Hepatocyte (in vitro differentiated cells): Measurements from ENCODE around the gene ID3. TPM values are rescaled to one million over a fixed set of nuclear protein-coding genes. Genes with fewer than 3 reads are reported as not detected.
A peak's percentile ranks its signal among the peaks of the same experiment; 100 is the strongest.

ENCODE experiments used
- DNase-seq: peaks from one replicate; pipeline ENCODE4 v3.0.0-alpha.2; 2016; ENCODE audit warnings: low spot score
- H2AFZ ChIP-seq: fragments of 200-600 bp; sonication (generic); 2 replicates; pipeline ENCODE4 v1.6.0; 2016; ENCODE audit warnings: antibody characterized with exemption, mild to moderate bottlenecking
- H3K27ac ChIP-seq: fragments of 200-600 bp; sonication (generic); 2 replicates; pipeline ENCODE4 v1.5.1; 2016; ENCODE audit warnings: mild to moderate bottlenecking
- H3K27me3 ChIP-seq: fragments of 200-600 bp; sonication (generic); 2 replicates; pipeline ENCODE4 v1.6.1; 2016
- H3K36me3 ChIP-seq: fragments of 200-600 bp; sonication (generic); replicated peaks from 2 replicates; pipeline ENCODE4 v1.5.1; 2016; ENCODE audit warnings: low read depth; ENCODE audit not compliant: insufficient read depth
- H3K4me1 ChIP-seq: fragments of 200-600 bp; sonication (generic); 2 replicates; pipeline ENCODE4 v1.5.1; 2016; ENCODE audit warnings: mild to moderate bottlenecking, moderate library complexity; ENCODE audit not compliant: insufficient read depth
- H3K4me2 ChIP-seq: fragments of 200-600 bp; sonication (generic); 2 replicates; pipeline ENCODE4 v1.6.0; 2016
- H3K4me3 ChIP-seq: fragments of 200-600 bp; sonication (generic); 2 replicates; pipeline ENCODE4 v1.5.1; 2016; ENCODE audit warnings: mild to moderate bottlenecking
- H3K79me2 ChIP-seq: fragments of 200-600 bp; sonication (generic); 2 replicates; pipeline ENCODE4 v1.6.0; 2017; ENCODE audit warnings: mild to moderate bottlenecking
- H3K9me2 ChIP-seq: fragments of 200-600 bp; sonication (generic); replicated peaks from 2 replicates; pipeline ENCODE4 v1.6.0; 2017; ENCODE audit warnings: mild to moderate bottlenecking; ENCODE audit not compliant: insufficient read depth
- H3K9me3 ChIP-seq: fragments of 200-600 bp; sonication (generic); 2 replicates; pipeline ENCODE4 v1.5.1; 2016; ENCODE audit warnings: low read depth, mild to moderate bottlenecking
- H4K20me1 ChIP-seq: fragments of 200-600 bp; sonication (generic); 2 replicates; pipeline ENCODE4 v1.6.0; 2016; ENCODE audit warnings: mild to moderate bottlenecking; ENCODE audit not compliant: insufficient read depth, poor library complexity, severe bottlenecking
- EZH2 ChIP-seq: fragments of 200-600 bp; sonication (generic); IDR thresholded peaks from 2 replicates; pipeline ENCODE4 v1.6.1; 2016; ENCODE audit warnings: antibody characterized with exemption, mild to moderate bottlenecking, borderline replicate concordance
- EZH2phosphoT487 ChIP-seq: fragments of 200-600 bp; sonication (generic); IDR thresholded peaks from one replicate; pipeline ENCODE4 v1.6.1; 2018; ENCODE audit warnings: antibody characterized with exemption, mild to moderate bottlenecking, low read depth, moderate library complexity; ENCODE audit not compliant: unreplicated experiment, severe bottlenecking
- WGBS: methylation state at CpG from one replicate; pipeline ENCODE4 v1.1.6; 2016; ENCODE audit warnings: low lambda C conversion rate; ENCODE audit errors: missing lambda C conversion rate; 5-methylcytosine and 5-hydroxymethylcytosine counted together
- polyA plus RNA-seq: library from polyadenylated mRNA; unstranded; fragments of >200 nt; fragmentation: Nextera tagmentation; extraction: Ambion mirVana; gene quantifications from 2 replicates; pipeline ENCODE4 v1.2.1, GENCODE V29; 2016
- total RNA-seq: library from RNA; depleted of rRNA; stranded (reverse); fragments of >200 nt; gene quantifications from 2 replicates; pipeline ENCODE4 v1.2.3, GENCODE V29; 2014
- TF ChIP-seq, protein P1 (sequence below): fragments of 200-600 bp; sonication (generic); IDR thresholded peaks from 2 replicates; pipeline ENCODE4 v1.5.1; 2016; ENCODE audit warnings: antibody characterized with exemption, mild to moderate bottlenecking; ENCODE audit not compliant: poor library complexity

The ID3 gene
- total and polyA plus RNA-seq, 2 experiments from 2014 or later, result 155 to 314 TPM

- Histone ChIP-seq H4K20me1 (no peaks in the 10 kb centered on the region), H3K4me2 (peak overlapping the region; percentile 43), H3K27me3 (no peaks in the 10 kb centered on the region), H3K36me3 (no peaks in the 10 kb centered on the region), H3K4me1 (peaks cover 28% of the 10 kb centered on the region), H3K9me3 (no peaks in the 10 kb centered on the region), H3K9me2 (no peaks in the 10 kb centered on the region), H3K27ac (peak overlapping the region; percentile 74), H3K79me2 (no peaks in the 10 kb centered on the region), H3K4me3 (no peak overlapping the region), H2AFZ (no peak overlapping the region)
- DNase-seq, result peak; percentile 71
- WGBS, result 32% methylated on average over 11 of the region's 11 CpGs
- TF ChIP-seq, protein P1, sequence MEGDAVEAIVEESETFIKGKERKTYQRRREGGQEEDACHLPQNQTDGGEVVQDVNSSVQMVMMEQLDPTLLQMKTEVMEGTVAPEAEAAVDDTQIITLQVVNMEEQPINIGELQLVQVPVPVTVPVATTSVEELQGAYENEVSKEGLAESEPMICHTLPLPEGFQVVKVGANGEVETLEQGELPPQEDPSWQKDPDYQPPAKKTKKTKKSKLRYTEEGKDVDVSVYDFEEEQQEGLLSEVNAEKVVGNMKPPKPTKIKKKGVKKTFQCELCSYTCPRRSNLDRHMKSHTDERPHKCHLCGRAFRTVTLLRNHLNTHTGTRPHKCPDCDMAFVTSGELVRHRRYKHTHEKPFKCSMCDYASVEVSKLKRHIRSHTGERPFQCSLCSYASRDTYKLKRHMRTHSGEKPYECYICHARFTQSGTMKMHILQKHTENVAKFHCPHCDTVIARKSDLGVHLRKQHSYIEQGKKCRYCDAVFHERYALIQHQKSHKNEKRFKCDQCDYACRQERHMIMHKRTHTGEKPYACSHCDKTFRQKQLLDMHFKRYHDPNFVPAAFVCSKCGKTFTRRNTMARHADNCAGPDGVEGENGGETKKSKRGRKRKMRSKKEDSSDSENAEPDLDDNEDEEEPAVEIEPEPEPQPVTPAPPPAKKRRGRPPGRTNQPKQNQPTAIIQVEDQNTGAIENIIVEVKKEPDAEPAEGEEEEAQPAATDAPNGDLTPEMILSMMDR, result no peak
- TF ChIP-seq EZH2phosphoT487 (no peak), EZH2 (no peak)
Observed at GRCh38 chr1:23577056-23578004, 18.0 kb upstream of the ID3 start.

- TF ChIP-seq, protein P1, result no peak
- Histone ChIP-seq H3K27ac (peak overlapping the region; percentile 74), H4K20me1 (no peaks in the 10 kb centered on the region), H3K4me2 (peak overlapping the region; percentile 43), H3K9me3 (no peaks in the 10 kb centered on the region), H2AFZ (no peak overlapping the region), H3K4me1 (peaks cover 28% of the 10 kb centered on the region), H3K79me2 (no peaks in the 10 kb centered on the region), H3K4me3 (no peak overlapping the region), H3K9me2 (no peaks in the 10 kb centered on the region), H3K36me3 (no peaks in the 10 kb centered on the region), H3K27me3 (no peaks in the 10 kb centered on the region)
- 60% methylated on average over 7 of the region's 7 CpGs for WGBS
- DNase-seq, result no peak
Observed at GRCh38 chr1:23576338-23577055, 17.2 kb upstream of the ID3 start.

DNA sequence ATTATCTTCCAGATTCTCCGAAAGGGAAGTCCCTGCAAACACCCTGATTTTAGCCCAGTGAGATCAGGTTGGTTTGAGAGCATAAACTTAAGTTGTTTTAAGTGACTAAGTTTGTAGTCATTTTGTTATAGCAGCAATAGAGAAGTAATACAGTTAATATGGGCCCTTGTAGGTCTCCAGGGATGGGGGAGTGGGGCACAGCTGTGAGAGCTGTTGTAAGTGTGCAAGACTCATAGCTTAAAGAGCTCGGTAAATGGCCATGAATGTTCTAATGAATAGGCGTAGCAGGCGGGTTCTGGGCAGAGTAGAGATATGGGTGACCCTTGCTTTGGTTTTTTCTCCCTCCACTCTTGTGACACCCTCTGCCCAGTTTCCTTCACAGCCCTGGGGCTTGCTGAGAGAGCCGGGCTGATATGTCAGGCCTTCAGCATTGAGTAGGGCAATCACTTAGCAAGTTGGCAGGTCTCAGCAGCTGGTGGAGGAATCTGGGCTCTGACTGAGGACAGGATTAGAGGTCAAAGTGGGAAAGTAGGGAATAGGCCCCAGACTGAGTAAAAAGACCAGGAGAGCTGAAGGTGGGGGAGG lies 16.0 kb upstream of the ID3 start:
- Histone ChIP-seq H3K27ac (no peak overlapping the region), H3K36me3 (no peaks in the 10 kb centered on the region), H2AFZ (no peak overlapping the region), H3K9me3 (no peaks in the 10 kb centered on the region), H4K20me1 (no peaks in the 10 kb centered on the region), H3K9me2 (no peaks in the 10 kb centered on the region), H3K27me3 (no peaks in the 10 kb centered on the region), H3K79me2 (no peaks in the 10 kb centered on the region), H3K4me3 (no peak overlapping the region), H3K4me1 (peaks cover 28% of the 10 kb centered on the region), H3K4me2 (no peak overlapping the region)
- no peak for DNase-seq
- WGBS, result 84% methylated on average over 5 of the region's 5 CpGs
- TF ChIP-seq EZH2 (no peak), EZH2phosphoT487 (no peak)
- TF ChIP-seq, protein P1, result no peak
